PC-9 (cell line): Measurements from ENCODE around the gene ECSIT.

Experiments used
- EZH2 ChIP-seq: fragments of 200-600 bp; sonication (generic); IDR thresholded peaks from 2 replicates; pipeline ENCODE4 v1.8.0; 2017; ENCODE audit warnings: antibody characterized with exemption, low read depth
- TF ChIP-seq, protein P1 (sequence below): fragments of 200-600 bp; sonication (generic); conservative IDR thresholded peaks from 2 replicates; pipeline ENCODE4 v1.6.1; 2017; ENCODE audit warnings: mixed run types, antibody characterized with exemption, mild to moderate bottlenecking, moderate library complexity

DNA sequence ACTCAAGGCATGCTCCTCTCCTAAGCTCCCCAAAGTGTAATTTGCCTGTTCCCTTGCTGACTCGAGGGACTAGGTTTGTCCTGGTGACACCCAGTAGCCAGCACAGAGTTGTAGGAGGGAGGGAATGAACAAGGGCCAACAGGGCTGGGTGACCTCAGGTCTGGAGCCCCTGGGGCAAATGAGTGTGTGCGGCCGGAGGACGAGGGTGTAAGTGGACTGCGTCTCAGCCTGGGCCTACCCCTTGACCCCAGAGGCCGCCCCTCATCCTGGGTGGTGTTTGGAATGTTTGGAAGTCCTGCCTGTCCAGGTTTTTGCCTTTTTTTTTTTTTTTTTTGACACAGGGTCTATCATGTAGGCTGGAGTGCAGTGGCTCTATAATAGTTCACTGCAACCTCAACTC lies 22.0 kb downstream of the ECSIT start:
- TF ChIP-seq, protein P1, sequence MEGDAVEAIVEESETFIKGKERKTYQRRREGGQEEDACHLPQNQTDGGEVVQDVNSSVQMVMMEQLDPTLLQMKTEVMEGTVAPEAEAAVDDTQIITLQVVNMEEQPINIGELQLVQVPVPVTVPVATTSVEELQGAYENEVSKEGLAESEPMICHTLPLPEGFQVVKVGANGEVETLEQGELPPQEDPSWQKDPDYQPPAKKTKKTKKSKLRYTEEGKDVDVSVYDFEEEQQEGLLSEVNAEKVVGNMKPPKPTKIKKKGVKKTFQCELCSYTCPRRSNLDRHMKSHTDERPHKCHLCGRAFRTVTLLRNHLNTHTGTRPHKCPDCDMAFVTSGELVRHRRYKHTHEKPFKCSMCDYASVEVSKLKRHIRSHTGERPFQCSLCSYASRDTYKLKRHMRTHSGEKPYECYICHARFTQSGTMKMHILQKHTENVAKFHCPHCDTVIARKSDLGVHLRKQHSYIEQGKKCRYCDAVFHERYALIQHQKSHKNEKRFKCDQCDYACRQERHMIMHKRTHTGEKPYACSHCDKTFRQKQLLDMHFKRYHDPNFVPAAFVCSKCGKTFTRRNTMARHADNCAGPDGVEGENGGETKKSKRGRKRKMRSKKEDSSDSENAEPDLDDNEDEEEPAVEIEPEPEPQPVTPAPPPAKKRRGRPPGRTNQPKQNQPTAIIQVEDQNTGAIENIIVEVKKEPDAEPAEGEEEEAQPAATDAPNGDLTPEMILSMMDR: no peak
- no peak for TF ChIP-seq EZH2
